Vagina (tissue), 2 donors: ENCODE data around the gene DLD. TPM values are rescaled to one million over a fixed set of nuclear protein-coding genes. Genes with fewer than 3 reads are reported as not detected.

ENCODE experiments used
- DNase-seq, 2 donors: peaks; one replicate each; pipeline ENCODE4 v3.0.0-alpha.2; 2017; ENCODE audit errors: extremely low spot score in 2 of 2
- H3K27ac ChIP-seq: fragments of 200-600 bp; sonication (generic); one replicate; pipeline ENCODE4 v1.5.1; 2019
- H3K27me3 ChIP-seq: fragments of 200-600 bp; sonication (generic); one replicate; pipeline ENCODE4 v1.5.1; 2019
- H3K36me3 ChIP-seq, 2 donors: fragments of 200-600 bp; sonication (generic); one replicate each; pipeline ENCODE4 v1.5.1; 2017 to 2019
- H3K4me1 ChIP-seq: fragments of 200-600 bp; sonication (generic); one replicate; pipeline ENCODE4 v1.5.1; 2019
- H3K4me3 ChIP-seq, 2 donors: fragments of 200-600 bp; sonication (generic); 1 replicate in 1 of 2; 2 replicates in 1 of 2; pipeline ENCODE4 v1.5.1; 2016 to 2019
- H3K9me3 ChIP-seq: fragments of 200-600 bp; sonication (generic); one replicate; pipeline ENCODE4 v1.5.1; 2019
- CTCF ChIP-seq, 3 experiments: fragments of 450-650 bp in 2 of 3; fragments of 200-600 bp in 1 of 3; sonication (generic) in 1 of 3; IDR thresholded peaks; one replicate each; pipeline ENCODE4 v1.5.1; 2017 to 2019; ENCODE audit warnings: antibody characterized with exemption in 3 of 3, mild to moderate bottlenecking in 2 of 3, moderate library complexity in 2 of 3
- POLR2A ChIP-seq, 2 donors: fragments of 450-650 bp; IDR thresholded peaks; one replicate each; pipeline ENCODE4 v1.6.1; 2017; ENCODE audit warnings: antibody characterized with exemption in 2 of 2, mild to moderate bottlenecking in 2 of 2, moderate library complexity in 2 of 2
- POLR2AphosphoS5 ChIP-seq, 2 donors: sonication (generic); formaldehyde crosslinking; IDR thresholded peaks; one replicate each; pipeline ENCODE4 v1.9.0; 2017; ENCODE audit warnings: antibody characterized with exemption in 2 of 2, mild to moderate bottlenecking in 2 of 2, low read depth in 1 of 2; ENCODE audit not compliant: insufficient read depth in 1 of 2
- intact Hi-C: fragments of 100-400 bp; cut with DNase I; formaldehyde crosslinking; loops from one replicate; pipeline ENCODE4 v1.15.1; 2023
- total RNA-seq: library from RNA; depleted of rRNA; stranded (reverse); fragments of >200 nt; gene quantifications from one replicate; pipeline ENCODE4 v1.2.3, GENCODE V29; 2016

The DLD gene
- total RNA-seq, 1 donor from 2014 or later, result 67.8 TPM

GRCh38 chr7:107943018-107943417 lies 52.0 kb downstream of the DLD start:
- Histone ChIP-seq H3K36me3 (no peaks in the 10 kb centered on the region), H3K27me3 (no peaks in the 10 kb centered on the region), H3K4me3 (no peak overlapping the region), H3K9me3 (no peaks in the 10 kb centered on the region), H3K27ac (no peak overlapping the region), H3K4me1 (peaks cover 22% of the 10 kb centered on the region)
- TF ChIP-seq POLR2AphosphoS5 (IDR thresholded peaks at IDR 0.05; ENCODE audit: insufficient read depth in 1 of 2, low read depth in 1 of 2), result no peak
- no peak for TF ChIP-seq CTCF (IDR thresholded peaks at IDR 0.05)
- TF ChIP-seq POLR2A (IDR thresholded peaks at IDR 0.05), result no peak
- intact Hi-C loops, result loop anchor here (10.0 kb wide), 1 partner anchor 62 kb away; the partner anchor contains the start of gene LAMB1
- DNase-seq, result no peak

- H3K36me3 ChIP-seq, result no peaks in the 10 kb centered on the region
- H3K4me3 ChIP-seq, result no peak overlapping the region
Measured at GRCh38 chr7:107944411-107945169, 53.6 kb downstream of the DLD start.

GRCh38 chr7:107945332-107945731 lies 54.3 kb downstream of the DLD start:
- Histone ChIP-seq H3K4me1 (no peaks in the 10 kb centered on the region), H3K27me3 (no peaks in the 10 kb centered on the region), H3K27ac (no peak overlapping the region), H3K36me3 (no peaks in the 10 kb centered on the region), H3K9me3 (no peaks in the 10 kb centered on the region), H3K4me3 (no peak overlapping the region)
- intact Hi-C loops, result loop anchor here (10.0 kb wide), 1 partner anchor 59 kb away; the partner anchor contains the start of gene LAMB1
- DNase-seq, result no peak
- TF ChIP-seq POLR2A (IDR thresholded peaks at IDR 0.05), result no peak
- no peak for TF ChIP-seq POLR2AphosphoS5 (IDR thresholded peaks at IDR 0.05; ENCODE audit: insufficient read depth in 1 of 2, low read depth in 1 of 2)
- no peak for TF ChIP-seq CTCF (IDR thresholded peaks at IDR 0.05)

More at GRCh38 chr7:107944411-107945169, 53.6 kb downstream of the DLD start:
- TF ChIP-seq CTCF (IDR thresholded peaks at IDR 0.05) (no peak), POLR2A (IDR thresholded peaks at IDR 0.05) (no peak), POLR2AphosphoS5 (IDR thresholded peaks at IDR 0.05; ENCODE audit: insufficient read depth in 1 of 2, low read depth in 1 of 2) (no peak)
- intact Hi-C loops, result loop anchor here (10.0 kb wide), 1 partner anchor 60 kb away; the partner anchor contains the start of gene LAMB1
- Histone ChIP-seq H3K4me1 (peaks cover 7% of the 10 kb centered on the region), H3K9me3 (no peaks in the 10 kb centered on the region), H3K27me3 (no peaks in the 10 kb centered on the region), H3K27ac (no peak overlapping the region)
- DNase-seq, result no peak

GRCh38 chr7:107946451-107946850 lies 55.5 kb downstream of the DLD start:
- Histone ChIP-seq H3K4me1 (no peaks in the 10 kb centered on the region), H3K4me3 (no peak overlapping the region), H3K9me3 (no peaks in the 10 kb centered on the region), H3K36me3 (no peaks in the 10 kb centered on the region), H3K27ac (no peak overlapping the region), H3K27me3 (no peaks in the 10 kb centered on the region)
- intact Hi-C loops, result loop anchor here (10.0 kb wide), 1 partner anchor 58 kb away; the partner anchor contains the start of gene LAMB1
- TF ChIP-seq POLR2AphosphoS5 (IDR thresholded peaks at IDR 0.05; ENCODE audit: insufficient read depth in 1 of 2, low read depth in 1 of 2) (no peak), POLR2A (IDR thresholded peaks at IDR 0.05) (no peak), CTCF (IDR thresholded peaks at IDR 0.05) (no peak)
- no peak for DNase-seq

GRCh38 chr7:107946881-107947280 lies 55.9 kb downstream of the DLD start:
- Histone ChIP-seq H3K27me3 (no peaks in the 10 kb centered on the region), H3K27ac (no peak overlapping the region), H3K4me3 (no peak overlapping the region), H3K36me3 (peaks cover 0 to 3% of the 10 kb centered on the region in 2 donors), H3K4me1 (no peaks in the 10 kb centered on the region), H3K9me3 (no peaks in the 10 kb centered on the region)
- intact Hi-C loops, result loop anchor here (10.0 kb wide), 1 partner anchor 58 kb away; the partner anchor contains the start of gene LAMB1
- TF ChIP-seq POLR2A (IDR thresholded peaks at IDR 0.05), result no peak
- TF ChIP-seq CTCF (IDR thresholded peaks at IDR 0.05), result no peak
- TF ChIP-seq POLR2AphosphoS5 (IDR thresholded peaks at IDR 0.05; ENCODE audit: insufficient read depth in 1 of 2, low read depth in 1 of 2), result no peak
- DNase-seq, result no peak
